Kidney glomerular epithelial cell (primary cell): Measurements from ENCODE around the gene FXYD4.
"Not testable (repeated sequence)": the region's sequence is repeated elsewhere in the genome, so short reads cannot be mapped to it uniquely, and the experiment has no call there.

ENCODE experiments used
- DNase-seq: peaks from one replicate; lab custom pipeline; 2025; lab: John Stamatoyannopoulos, UW

Gene FXYD4

DNA sequence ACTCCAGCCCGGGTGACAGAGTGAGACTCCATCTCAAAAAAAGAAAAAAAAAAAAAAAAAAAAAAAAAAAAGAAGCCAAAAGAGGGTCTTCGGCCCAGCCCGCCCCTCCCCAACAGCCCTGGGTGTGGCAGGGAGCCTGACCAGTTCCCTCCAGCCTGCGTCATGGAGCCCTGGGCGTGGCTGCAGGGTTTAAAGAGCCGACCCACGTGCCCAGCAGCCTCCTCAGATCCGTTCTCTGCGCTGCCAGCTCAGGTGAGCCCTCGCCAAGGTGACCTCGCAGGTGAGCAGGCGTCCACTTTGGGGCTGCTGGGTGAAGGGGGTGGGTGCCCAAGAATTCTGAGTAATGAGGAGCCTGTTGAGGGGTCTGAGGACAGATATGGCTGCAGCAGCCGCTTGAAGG lies at the start of gene FXYD4:
Gene FXYD4 (plus strand): TSS at position 219 of the 400 bp plus-strand sequence. CDS start 2,111 bp downstream, outside the sequence.
- DNase-seq = no peak

DNA sequence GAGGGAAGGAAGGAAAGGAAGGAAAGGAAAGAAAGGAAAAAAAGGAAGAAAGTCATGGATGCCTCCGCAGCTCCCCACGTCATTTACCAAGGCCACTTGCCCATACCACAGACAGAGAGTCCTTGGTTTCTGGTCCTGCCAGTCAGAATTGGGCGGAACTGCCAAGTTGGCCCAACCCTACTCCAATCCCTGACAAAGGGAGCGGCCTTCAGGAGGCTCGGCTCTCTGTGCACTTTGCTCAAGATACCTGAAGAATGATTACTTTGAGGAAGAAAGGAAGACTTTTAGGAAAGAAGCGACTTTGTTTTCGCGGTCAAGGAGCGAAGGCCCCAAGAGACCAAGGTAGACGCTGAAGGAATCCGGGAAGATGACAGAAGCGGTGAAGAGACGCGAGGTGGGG lies 49.1 kb upstream of the FXYD4 start:
- no peak for DNase-seq

GRCh38 chr10:43322769-43323168 lies 48.7 kb upstream of the FXYD4 start:
- DNase-seq = peak; percentile 48

GRCh38 chr10:43323245-43323644 lies 48.2 kb upstream of the FXYD4 start:
- DNase-seq = no peak

DNA sequence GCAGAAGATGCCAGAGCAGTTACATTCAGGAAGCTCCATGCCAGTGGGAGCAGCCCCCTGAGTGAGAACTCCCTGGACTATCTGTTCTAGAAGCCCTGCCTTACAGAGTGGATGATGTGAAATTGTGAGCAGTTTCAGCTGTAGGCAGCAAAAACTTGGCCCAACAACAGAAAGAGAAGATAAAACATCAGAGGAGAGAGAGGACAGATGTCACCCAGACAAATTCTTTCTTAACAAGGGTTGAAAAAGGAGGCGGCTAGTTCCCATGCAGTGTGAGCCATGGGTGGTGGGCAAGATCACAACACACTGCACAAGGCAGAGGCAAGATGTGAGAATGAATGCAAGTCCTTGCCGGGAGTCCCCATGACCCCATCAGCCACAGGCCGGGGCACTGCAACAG lies 46.6 kb upstream of the FXYD4 start:
- DNase-seq = no peak

DNA sequence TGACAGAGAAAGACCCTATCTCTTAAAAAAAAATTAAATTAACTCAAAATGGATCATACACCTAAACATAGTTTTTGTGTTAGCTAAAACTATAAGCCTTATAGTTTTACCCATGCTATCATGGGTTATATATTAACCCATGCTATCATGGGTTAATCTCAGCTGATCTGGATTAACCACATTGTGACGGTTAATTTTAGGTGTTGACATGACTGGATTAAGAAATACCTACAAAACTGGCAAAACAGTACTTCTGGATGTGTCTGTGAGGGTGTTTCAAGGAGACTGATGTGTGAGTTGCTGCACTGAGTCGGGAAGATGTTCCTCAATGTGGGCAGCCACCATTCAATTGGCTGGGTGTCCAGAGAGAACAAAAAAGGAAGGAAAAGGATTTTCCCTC lies 44.3 kb upstream of the FXYD4 start:
- no peak for DNase-seq

DNA sequence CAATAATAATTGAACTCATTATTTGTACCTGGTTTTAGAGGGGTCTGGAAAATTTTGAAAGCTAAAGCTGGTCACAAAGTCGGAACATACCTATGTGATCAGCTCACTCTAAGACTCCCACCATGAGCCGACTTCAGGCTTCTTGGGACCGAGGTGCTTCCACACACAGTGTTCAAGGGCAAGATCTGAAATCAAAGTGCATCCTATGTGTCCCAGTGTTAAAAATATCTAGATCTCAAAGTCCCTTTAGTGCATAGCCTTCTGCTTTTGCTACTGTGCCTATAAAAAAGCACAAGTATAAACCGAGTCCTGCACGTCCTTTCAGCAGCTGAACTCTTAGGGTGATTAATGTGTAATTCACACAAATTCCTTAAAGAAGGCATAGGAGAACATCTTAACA lies 43.5 kb upstream of the FXYD4 start:
- DNase-seq = no peak

- DNase-seq = not testable (repeated sequence)
Observed at GRCh38 chr10:43328810-43329209, 42.6 kb upstream of the FXYD4 start.

DNA sequence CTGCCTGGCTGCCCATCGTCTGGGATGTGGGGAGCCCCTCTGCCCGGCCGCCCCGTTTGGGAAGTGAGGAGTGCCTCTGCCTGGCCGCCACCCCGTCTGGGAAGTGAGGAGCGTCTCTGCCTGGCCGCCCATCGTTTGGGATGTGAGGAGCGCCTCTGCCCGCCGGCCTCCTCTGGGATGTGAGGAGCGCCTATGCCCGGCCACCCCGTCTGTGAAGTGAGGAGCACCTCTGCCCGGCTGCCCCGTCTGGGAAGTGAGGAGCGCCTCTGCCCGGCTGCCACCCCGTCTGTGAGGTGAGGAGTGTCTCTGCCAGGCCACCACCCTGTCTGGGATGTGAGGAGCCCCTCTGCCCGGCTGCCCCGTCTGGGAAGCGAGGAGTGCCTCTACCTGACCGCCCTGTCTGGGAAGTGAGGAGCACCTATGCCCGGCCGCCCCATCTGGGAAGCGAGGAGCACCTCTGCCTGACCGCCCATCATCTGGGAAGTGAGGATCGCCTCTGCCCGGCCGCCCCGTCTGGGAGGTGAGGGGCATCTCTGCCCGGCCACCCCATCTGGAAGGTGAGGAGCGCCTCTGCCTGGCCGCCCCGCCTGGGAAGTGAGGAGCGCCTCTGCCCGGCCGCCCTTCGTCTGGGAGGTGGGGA lies 42.1 kb upstream of the FXYD4 start:
- DNase-seq = not testable (repeated sequence)

DNA sequence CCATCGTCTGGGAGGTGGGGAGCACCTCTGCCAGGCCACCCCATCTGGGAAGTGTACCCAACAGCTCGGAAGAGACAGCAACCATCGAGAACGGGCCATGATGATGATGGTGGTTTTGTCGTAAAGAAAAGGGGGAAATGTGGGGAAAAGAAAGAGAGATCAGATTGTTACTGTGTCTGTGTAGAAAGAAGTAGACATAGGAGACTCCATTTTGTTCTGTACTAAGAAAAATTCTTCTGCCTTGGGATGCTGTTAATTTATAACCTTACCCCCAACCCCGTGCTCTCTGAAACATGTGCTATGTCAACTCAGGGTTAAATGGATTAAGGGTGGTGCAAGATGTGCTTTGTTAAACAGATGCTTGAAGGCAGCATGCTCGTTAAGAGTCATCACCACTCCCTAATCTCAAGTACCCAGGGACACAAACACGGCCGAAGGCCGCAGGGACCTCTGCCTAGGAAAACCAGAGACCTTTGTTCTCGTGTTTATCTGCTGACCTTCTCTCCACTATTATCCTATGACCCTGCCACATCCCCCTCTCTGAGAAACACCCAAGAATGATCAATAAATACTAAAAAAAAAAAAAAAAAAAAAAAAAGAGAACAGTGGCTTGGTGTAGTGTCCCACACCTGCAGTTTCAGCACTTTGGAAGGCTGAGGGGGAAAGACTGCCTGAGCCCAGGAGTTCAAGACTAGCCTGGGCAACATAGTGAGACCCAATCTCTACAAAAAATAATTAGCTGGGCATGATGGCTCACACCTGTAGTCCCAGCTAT lies 41.2 kb upstream of the FXYD4 start:
- DNase-seq = not testable (repeated sequence)

DNA sequence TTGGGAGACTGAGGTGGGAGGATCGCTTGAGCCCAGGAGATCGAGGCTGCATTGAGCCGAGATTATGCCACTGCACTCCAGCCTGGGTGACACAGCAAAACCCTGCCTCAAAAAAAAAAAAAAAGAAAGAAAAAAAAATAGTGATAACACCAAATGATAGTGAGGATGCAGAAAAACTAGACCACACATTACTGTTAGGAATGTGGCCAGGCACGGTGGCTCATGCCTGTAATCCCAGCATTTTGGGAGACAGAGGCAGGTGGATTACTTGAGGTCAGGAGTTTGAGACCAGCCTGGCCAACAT lies 40.7 kb upstream of the FXYD4 start:
- DNase-seq = not testable (repeated sequence)

DNA sequence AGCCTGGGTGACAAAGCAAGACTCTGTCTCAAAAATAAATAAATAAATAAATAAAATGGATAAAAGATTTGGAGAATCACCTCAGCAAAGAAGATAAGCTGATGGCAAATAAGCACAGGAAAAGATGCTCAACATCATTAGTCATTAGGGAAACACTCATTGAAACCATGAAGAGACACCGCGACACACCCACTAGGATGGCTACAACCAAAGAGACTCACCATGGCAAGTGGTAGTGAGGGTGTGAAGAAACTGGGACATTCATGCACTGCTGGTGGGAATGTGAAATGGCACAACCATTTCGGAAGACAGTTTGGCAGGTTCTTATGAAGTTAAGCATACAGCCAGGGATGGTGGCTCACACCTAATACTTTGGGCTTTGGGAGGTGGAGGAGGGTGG lies 37.8 kb upstream of the FXYD4 start:
- DNase-seq = no peak

GRCh38 chr10:43336061-43336460 lies 35.4 kb upstream of the FXYD4 start:
- no peak for DNase-seq

- DNase-seq = peak; percentile 71
Observed at GRCh38 chr10:43336641-43337318, 34.7 kb upstream of the FXYD4 start.

DNA sequence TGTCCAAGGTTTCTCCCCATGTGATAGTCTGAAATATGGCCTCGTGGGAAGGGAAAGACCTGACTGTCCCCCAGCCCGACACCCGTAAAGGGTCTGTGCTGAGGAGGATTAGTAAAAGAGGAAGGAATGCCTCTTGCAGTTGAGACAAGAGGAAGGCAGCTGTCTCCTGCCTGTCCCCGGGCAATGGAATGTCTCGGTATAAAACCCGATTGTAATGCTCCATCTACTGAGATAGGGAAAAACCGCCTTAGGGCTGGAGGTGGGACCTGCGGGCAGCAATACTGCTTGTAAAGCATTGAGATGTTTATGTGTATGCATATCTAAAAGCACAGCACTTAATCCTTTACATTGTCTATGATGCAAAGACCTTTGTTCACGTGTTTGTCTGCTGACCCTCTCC lies 33.9 kb upstream of the FXYD4 start:
- not testable (repeated sequence) for DNase-seq

DNA sequence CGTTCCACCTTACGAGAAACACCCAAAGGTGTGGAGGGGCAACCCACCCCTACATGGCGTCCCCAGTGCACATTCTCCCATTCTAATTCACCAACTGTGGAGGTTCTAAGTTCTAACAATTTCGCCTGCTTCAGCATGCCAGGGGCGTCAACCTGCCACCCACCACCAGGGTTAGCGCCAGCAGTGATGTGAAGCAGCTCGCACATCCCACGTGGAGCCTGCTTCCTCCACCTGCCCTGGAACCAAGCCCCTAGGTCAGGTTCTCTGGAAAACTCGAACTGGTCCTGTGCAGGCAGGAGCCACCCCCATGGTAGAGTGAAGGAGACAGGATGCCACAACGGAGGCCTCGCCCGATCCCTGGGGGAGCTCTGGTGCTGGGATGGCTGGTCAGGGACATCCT lies 33.3 kb upstream of the FXYD4 start:
- DNase-seq = no peak

- DNase-seq = no peak
Observed at GRCh38 chr10:43339136-43339535, 32.3 kb upstream of the FXYD4 start.

GRCh38 chr10:43340101-43340500 lies 31.3 kb upstream of the FXYD4 start:
- no peak for DNase-seq

- DNase-seq = peak; percentile 74
Observed at GRCh38 chr10:43340619-43341018, 30.8 kb upstream of the FXYD4 start.

DNA sequence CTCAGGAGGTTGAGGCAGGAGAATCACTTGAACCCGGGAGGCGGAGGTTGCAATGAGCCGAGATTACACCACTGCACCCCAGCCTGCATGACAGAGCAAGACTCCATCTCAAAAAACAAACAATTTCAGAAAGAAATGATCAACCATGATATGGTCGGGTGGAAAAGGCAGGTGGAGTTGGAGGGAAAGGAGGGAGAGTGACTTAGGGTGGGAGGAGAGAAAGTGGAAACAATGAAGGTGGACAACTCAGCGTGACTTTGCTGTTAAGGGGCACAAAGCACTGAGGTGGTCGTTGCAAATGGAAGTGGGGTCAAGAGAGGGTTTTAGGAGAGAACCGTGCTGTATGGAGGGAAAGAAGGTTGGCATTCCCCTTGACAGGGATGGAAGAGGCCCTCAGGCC lies 30.0 kb upstream of the FXYD4 start:
- DNase-seq = no peak

DNA sequence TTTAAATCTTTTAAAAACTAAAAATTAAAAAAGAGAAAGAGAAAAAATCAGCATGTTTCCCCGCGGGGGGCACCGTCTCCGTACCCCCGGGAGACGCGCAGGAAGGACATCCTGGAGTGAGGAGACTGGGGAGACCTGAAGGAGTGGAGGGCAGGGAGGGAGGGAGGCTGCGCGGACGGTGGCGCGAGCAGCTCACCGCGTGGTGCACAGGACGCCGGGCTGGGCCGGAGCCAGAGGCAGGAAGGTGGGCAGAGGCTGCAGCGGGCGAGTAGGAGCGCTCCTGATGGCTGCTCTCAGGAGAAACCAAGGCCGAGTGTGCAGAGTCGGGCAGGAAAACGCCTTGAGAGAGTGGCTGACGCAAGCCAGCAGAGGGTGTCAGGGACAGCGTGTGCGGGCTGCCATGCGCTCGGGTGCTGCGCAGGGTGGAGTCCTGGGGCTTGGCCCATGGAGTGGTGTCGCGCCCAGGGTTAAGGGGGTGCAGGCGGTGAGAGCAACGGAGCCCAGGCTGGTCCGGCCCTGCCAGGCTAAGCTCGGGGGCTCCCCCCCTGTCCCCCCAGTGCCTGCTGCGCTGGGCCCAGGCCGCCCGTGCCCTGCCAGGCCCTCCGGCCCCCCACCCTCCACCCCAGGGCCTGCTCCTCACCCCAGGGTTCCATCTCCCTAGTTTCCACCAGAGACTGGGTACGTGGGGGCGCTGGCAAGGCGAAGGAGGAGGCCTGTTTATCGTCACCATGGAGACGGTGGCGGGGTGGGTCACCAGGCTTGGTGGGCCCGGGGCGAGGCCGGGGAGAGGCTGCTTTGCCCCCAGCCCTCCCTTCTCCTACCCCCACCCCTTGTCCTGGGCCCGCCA lies 28.9 kb upstream of the FXYD4 start:
- DNase-seq = no peak

DNA sequence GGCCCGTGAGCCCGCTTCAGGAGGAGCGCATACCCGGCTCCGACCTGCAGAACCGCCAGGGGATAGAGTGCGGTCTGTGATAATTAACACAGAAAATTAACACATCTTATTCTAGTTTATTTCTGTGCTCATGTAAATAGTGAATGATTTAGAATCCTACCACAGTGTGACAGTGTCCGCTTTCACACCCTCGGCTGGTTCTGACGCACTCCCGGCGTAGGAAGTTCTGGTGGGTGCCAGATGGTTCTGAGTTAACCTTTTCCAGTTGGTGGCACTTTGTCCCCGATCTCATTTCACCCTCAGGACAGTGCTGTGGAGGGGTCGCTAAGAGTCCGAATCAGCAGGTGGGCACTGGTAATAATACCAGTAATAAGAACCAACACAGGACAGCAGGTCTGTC lies 28.3 kb upstream of the FXYD4 start:
- no peak for DNase-seq
